Esophagus muscularis mucosa (tissue), 4 donors: ENCODE results near the gene TMA7B. TPM values are rescaled to one million over a fixed set of nuclear protein-coding genes. Genes with fewer than 3 reads are reported as not detected.
A peak's percentile ranks its signal among the peaks of the same experiment; 100 is the strongest.

Experiments used
- DNase-seq: peaks from one replicate; pipeline ENCODE4 v3.0.0-alpha.2; 2017; ENCODE audit errors: extremely low spot score
- H3K27ac ChIP-seq, 4 donors: fragments of 200-600 bp; sonication (generic); replicated peaks in 1 of 4; 1 replicate in 3 of 4; 2 replicates in 1 of 4; pipeline ENCODE4 v1.5.1; 2016 to 2019; ENCODE audit warnings: mild to moderate bottlenecking in 1 of 4
- H3K27me3 ChIP-seq, 4 donors: fragments of 200-600 bp; sonication (generic); one replicate each; pipeline versions ENCODE4 v1.5.1 to v1.6.0; 2016 to 2019
- H3K36me3 ChIP-seq, 4 donors: fragments of 200-600 bp; sonication (generic); one replicate each; pipeline ENCODE4 v1.5.1; 2016 to 2019
- H3K4me1 ChIP-seq, 4 donors: fragments of 200-600 bp; sonication (generic); one replicate each; pipeline ENCODE4 v1.5.1; 2016 to 2019
- H3K4me3 ChIP-seq, 4 donors: fragments of 200-600 bp; sonication (generic); 1 replicate in 2 of 4; 2 replicates in 2 of 4; pipeline ENCODE4 v1.5.1; 2016 to 2019; ENCODE audit warnings: mild to moderate bottlenecking in 4 of 4, moderate library complexity in 1 of 4
- H3K9me3 ChIP-seq, 4 donors: fragments of 200-600 bp; sonication (generic); 1 replicate in 3 of 4; 2 replicates in 1 of 4; pipeline ENCODE4 v1.5.1; 2016 to 2019
- EP300 ChIP-seq: sonication (generic); formaldehyde crosslinking; IDR thresholded peaks from one replicate; pipeline ENCODE4 v1.6.1; 2017; ENCODE audit warnings: antibody characterized with exemption
- POLR2A ChIP-seq: fragments of 450-650 bp; IDR thresholded peaks from one replicate; pipeline ENCODE4 v1.6.1; 2017; ENCODE audit warnings: antibody characterized with exemption, moderate library complexity, mild to moderate bottlenecking, low read depth
- POLR2AphosphoS5 ChIP-seq, 2 donors: sonication (generic); formaldehyde crosslinking; IDR thresholded peaks; one replicate each; pipeline ENCODE4 v1.6.1; 2017; ENCODE audit warnings: antibody characterized with exemption in 2 of 2
- WGBS: methylation state at CpG from one replicate; pipeline ENCODE4 v1.1.5; 2018; 5-methylcytosine and 5-hydroxymethylcytosine counted together
- intact Hi-C: fragments of 100-400 bp; cut with DNase I; formaldehyde crosslinking; loops from one replicate; pipeline ENCODE4 v1.15.1; 2023
- total RNA-seq, 4 donors: library from RNA; depleted of rRNA; stranded (reverse); fragments of >200 nt; gene quantifications; one replicate each; pipeline versions ENCODE4 v1.1.0 to v1.2.1, GENCODE V29; 2016
- TF ChIP-seq, protein P1 (sequence below), 3 experiments: fragments of 200-600 bp in 2 of 3; fragments of 450-650 bp in 1 of 3; sonication (generic) in 2 of 3; IDR thresholded peaks; one replicate each; pipeline ENCODE4 v1.5.1; 2017 to 2019; ENCODE audit warnings: antibody characterized with exemption in 3 of 3, mild to moderate bottlenecking in 2 of 3, moderate library complexity in 1 of 3

Gene TMA7B
- total RNA-seq, 4 donors from 2014 or later = not detected

- TF ChIP-seq, protein P1, sequence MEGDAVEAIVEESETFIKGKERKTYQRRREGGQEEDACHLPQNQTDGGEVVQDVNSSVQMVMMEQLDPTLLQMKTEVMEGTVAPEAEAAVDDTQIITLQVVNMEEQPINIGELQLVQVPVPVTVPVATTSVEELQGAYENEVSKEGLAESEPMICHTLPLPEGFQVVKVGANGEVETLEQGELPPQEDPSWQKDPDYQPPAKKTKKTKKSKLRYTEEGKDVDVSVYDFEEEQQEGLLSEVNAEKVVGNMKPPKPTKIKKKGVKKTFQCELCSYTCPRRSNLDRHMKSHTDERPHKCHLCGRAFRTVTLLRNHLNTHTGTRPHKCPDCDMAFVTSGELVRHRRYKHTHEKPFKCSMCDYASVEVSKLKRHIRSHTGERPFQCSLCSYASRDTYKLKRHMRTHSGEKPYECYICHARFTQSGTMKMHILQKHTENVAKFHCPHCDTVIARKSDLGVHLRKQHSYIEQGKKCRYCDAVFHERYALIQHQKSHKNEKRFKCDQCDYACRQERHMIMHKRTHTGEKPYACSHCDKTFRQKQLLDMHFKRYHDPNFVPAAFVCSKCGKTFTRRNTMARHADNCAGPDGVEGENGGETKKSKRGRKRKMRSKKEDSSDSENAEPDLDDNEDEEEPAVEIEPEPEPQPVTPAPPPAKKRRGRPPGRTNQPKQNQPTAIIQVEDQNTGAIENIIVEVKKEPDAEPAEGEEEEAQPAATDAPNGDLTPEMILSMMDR (IDR thresholded peaks at IDR 0.05) = no peak
- TF ChIP-seq POLR2A (no peak), EP300 (no peak), POLR2AphosphoS5 (IDR thresholded peaks at IDR 0.05) (no peak)
- no peak overlapping the region for H3K4me3 ChIP-seq
- DNase-seq = no peak
- H3K9me3 ChIP-seq = no peaks in the 10 kb centered on the region
- WGBS = 79% methylated on average over 3 of the region's 3 CpGs
- H3K4me1 ChIP-seq = peaks cover 8 to 34% (median 24%) of the 10 kb centered on the region in 4 donors
- H3K27me3 ChIP-seq = peaks cover 0 to 65% (median 15%) of the 10 kb centered on the region in 4 donors
- intact Hi-C loops = no loop called here
- H3K36me3 ChIP-seq = no peaks in the 10 kb centered on the region
- peak overlapping the region; percentile 17 to 49 (median 42) for H3K27ac ChIP-seq
Observed at GRCh38 chr22:39997421-39997820, 37.2 kb downstream of the TMA7B start.

GRCh38 chr22:39997939-39998726 lies 37.9 kb downstream of the TMA7B start:
- H3K27ac ChIP-seq = peak overlapping the region in 3 of 4 donors; percentile 40 to 49 (median 44)
- intact Hi-C loops = no loop called here
- no peak for DNase-seq

DNA sequence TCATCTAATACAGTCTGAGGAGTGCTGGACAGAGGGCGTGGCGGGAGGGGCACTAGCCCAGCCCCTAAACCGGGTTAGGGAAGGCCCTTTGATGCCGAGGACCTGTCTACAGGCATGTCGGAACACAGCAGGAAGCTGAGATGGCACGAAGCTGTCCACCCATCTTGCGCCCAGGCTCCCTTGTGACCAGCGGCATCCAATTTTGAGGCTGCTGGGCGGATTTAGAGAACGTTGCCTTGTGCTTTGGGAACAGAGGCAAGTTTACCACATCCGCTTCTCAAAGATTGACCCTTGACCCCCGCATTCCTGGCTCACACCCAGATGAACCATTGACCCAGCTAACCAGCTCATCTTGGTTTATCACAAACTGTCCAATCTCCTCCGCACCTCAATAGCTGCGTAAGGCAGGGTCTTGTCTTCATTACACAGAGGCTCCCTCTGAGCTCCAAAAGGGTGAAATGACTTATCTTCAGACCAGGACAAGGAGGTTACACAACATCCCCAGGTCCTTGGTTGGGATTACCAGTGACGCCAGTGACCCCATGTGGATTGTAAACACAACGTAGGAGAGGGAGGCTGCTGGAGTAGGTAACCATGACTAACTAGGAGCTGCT lies 39.1 kb downstream of the TMA7B start:
- intact Hi-C loops = no loop called here

More at GRCh38 chr22:39997939-39998726, 37.9 kb downstream of the TMA7B start:
- peaks cover 0 to 59% (median 15%) of the 10 kb centered on the region in 4 donors for H3K27me3 ChIP-seq
- 71% methylated on average over 11 of the region's 11 CpGs for WGBS
- H3K4me3 ChIP-seq = no peak overlapping the region
- no peaks in the 10 kb centered on the region for H3K9me3 ChIP-seq
- H3K36me3 ChIP-seq = no peaks in the 10 kb centered on the region
- TF ChIP-seq EP300 (no peak), POLR2AphosphoS5 (IDR thresholded peaks at IDR 0.05) (no peak), POLR2A (no peak)
- TF ChIP-seq, protein P1 (IDR thresholded peaks at IDR 0.05) = no peak
- peaks cover 8 to 34% (median 24%) of the 10 kb centered on the region in 4 donors for H3K4me1 ChIP-seq

GRCh38 chr22:40000171-40000570 lies 40.0 kb downstream of the TMA7B start:
- H3K4me1 ChIP-seq = peaks cover 8 to 25% (median 16%) of the 10 kb centered on the region in 4 donors
- no peak overlapping the region for H3K27ac ChIP-seq
- TF ChIP-seq, protein P1 (IDR thresholded peaks at IDR 0.05) = no peak
- no peak for TF ChIP-seq EP300
- TF ChIP-seq POLR2AphosphoS5 (IDR thresholded peaks at IDR 0.05) = no peak
- no peak for TF ChIP-seq POLR2A
- no peak for DNase-seq
- H3K36me3 ChIP-seq = no peaks in the 10 kb centered on the region
- 98% methylated on average over 5 of the region's 5 CpGs for WGBS
- no peak overlapping the region for H3K4me3 ChIP-seq
- H3K27me3 ChIP-seq = peaks cover 0 to 57% (median 6%) of the 10 kb centered on the region in 4 donors
- H3K9me3 ChIP-seq = no peaks in the 10 kb centered on the region
- intact Hi-C loops = no loop called here

More for the DNA sequence above, 39.1 kb downstream of the TMA7B start:
- WGBS = 86% methylated on average over 16 of the region's 16 CpGs
- Histone ChIP-seq H3K4me1 (peaks cover 8 to 33% (median 23%) of the 10 kb centered on the region in 4 donors), H3K27ac (no peak overlapping the region), H3K4me3 (no peak overlapping the region), H3K27me3 (peaks cover 0 to 60% (median 13%) of the 10 kb centered on the region in 4 donors), H3K36me3 (no peaks in the 10 kb centered on the region), H3K9me3 (no peaks in the 10 kb centered on the region)
- TF ChIP-seq EP300 (no peak), POLR2AphosphoS5 (IDR thresholded peaks at IDR 0.05) (no peak), POLR2A (no peak)
- TF ChIP-seq, protein P1 (IDR thresholded peaks at IDR 0.05) = no peak
- no peak for DNase-seq
